H9 (cell line): ENCODE results near the gene TRUB2. TPM values are rescaled to one million over a fixed set of nuclear protein-coding genes. Genes with fewer than 3 reads are reported as not detected.

Source experiments
- DNase-seq: peaks from one replicate; pipeline ENCODE4 v3.0.0-alpha.2; 2017
- H2AFZ ChIP-seq: one replicate; pipeline ENCODE4 v1.6.1; 2013; ENCODE audit warnings: mild to moderate bottlenecking, low read length, control low read depth, moderate library complexity
- H2AK5ac ChIP-seq: 2 replicates; pipeline ENCODE4 v1.6.1; 2013; ENCODE audit warnings: low read length, control low read depth, mixed read lengths; ENCODE audit not compliant: insufficient read length
- H2BK120ac ChIP-seq: one replicate; pipeline ENCODE4 v1.6.1; 2013; ENCODE audit warnings: low read depth, mild to moderate bottlenecking, low read length, control low read depth, inconsistent platforms; ENCODE audit not compliant: poor library complexity, severe bottlenecking
- H2BK12ac ChIP-seq: 2 replicates; pipeline ENCODE4 v1.6.1; 2013; ENCODE audit warnings: low read length, control low read depth, mixed read lengths, low read depth; ENCODE audit not compliant: insufficient read length
- H2BK15ac ChIP-seq: 2 replicates; pipeline ENCODE4 v1.6.1; 2013; ENCODE audit warnings: low read depth, low read length, control low read depth
- H2BK20ac ChIP-seq: one replicate; pipeline ENCODE4 v1.6.1; 2013; ENCODE audit warnings: low read depth, mild to moderate bottlenecking, low read length, control low read depth, inconsistent platforms; ENCODE audit not compliant: poor library complexity, severe bottlenecking
- H2BK5ac ChIP-seq: 2 replicates; pipeline ENCODE4 v1.6.1; 2013; ENCODE audit warnings: low read length, control low read depth, mixed read lengths; ENCODE audit not compliant: insufficient read length
- H3K14ac ChIP-seq: 2 replicates; pipeline ENCODE4 v1.6.1; 2013; ENCODE audit warnings: low read length, control low read depth; ENCODE audit not compliant: insufficient read depth
- H3K18ac ChIP-seq: 2 replicates; pipeline ENCODE4 v1.6.1; 2013; ENCODE audit warnings: low read depth, mild to moderate bottlenecking, mixed read lengths, low read length, control low read depth; ENCODE audit not compliant: insufficient read length
- H3K23ac ChIP-seq: 2 replicates; pipeline ENCODE4 v1.6.1; 2013; ENCODE audit warnings: low read length, control low read depth, mixed read lengths, low read depth; ENCODE audit not compliant: insufficient read length
- H3K23me2 ChIP-seq: 2 replicates; pipeline ENCODE4 v1.6.1; 2013; ENCODE audit warnings: low read depth, mild to moderate bottlenecking, mixed read lengths, low read length, control low read depth; ENCODE audit not compliant: insufficient read length, poor library complexity, severe bottlenecking
- H3K27ac ChIP-seq: 2 replicates; pipeline ENCODE4 v1.5.1; 2013; ENCODE audit warnings: low read length, control low read depth, mixed read lengths, low read depth; ENCODE audit not compliant: insufficient read length
- H3K27me3 ChIP-seq: 2 replicates; pipeline ENCODE4 v1.6.1; 2013; ENCODE audit warnings: low read length, control low read depth, inconsistent platforms; ENCODE audit not compliant: insufficient read depth
- H3K4ac ChIP-seq: 2 replicates; pipeline ENCODE4 v1.6.1; 2013; ENCODE audit warnings: low read depth, mild to moderate bottlenecking, control low read depth, inconsistent platforms, low read length, moderate library complexity
- H3K4me1 ChIP-seq: 2 replicates; pipeline ENCODE4 v1.6.1; 2013; ENCODE audit warnings: low read length, control low read depth, inconsistent platforms; ENCODE audit not compliant: insufficient read depth
- H3K4me2 ChIP-seq: 2 replicates; pipeline ENCODE4 v1.6.1; 2013; ENCODE audit warnings: low read length, control low read depth, mixed read lengths; ENCODE audit not compliant: insufficient read length, insufficient read depth
- H3K56ac ChIP-seq: 2 replicates; pipeline ENCODE4 v1.6.1; 2013; ENCODE audit warnings: low read depth, mild to moderate bottlenecking, mixed read lengths, low read length, control low read depth; ENCODE audit not compliant: insufficient read length
- H3K79me1 ChIP-seq: 2 replicates; pipeline ENCODE4 v1.6.1; 2013; ENCODE audit warnings: low read depth, mild to moderate bottlenecking, moderate library complexity, low read length, control low read depth, inconsistent platforms; ENCODE audit not compliant: insufficient read depth, poor library complexity, severe bottlenecking
- H3K79me2 ChIP-seq: 2 replicates; pipeline ENCODE4 v1.6.1; 2013; ENCODE audit warnings: low read length, control low read depth, inconsistent platforms; ENCODE audit not compliant: insufficient read depth
- H3K9ac ChIP-seq: 2 replicates; pipeline ENCODE4 v1.6.1; 2013; ENCODE audit warnings: low read length, control low read depth, mixed read lengths; ENCODE audit not compliant: insufficient read length; ENCODE audit errors: extremely low read depth
- H3K9me3 ChIP-seq: one replicate; pipeline ENCODE4 v1.6.1; 2013; ENCODE audit warnings: low read depth, low read length, inconsistent platforms; ENCODE audit not compliant: control insufficient read depth
- H3T11ph ChIP-seq: one replicate; pipeline ENCODE4 v1.6.1; 2013; ENCODE audit warnings: mild to moderate bottlenecking, low read length, control low read depth, inconsistent platforms
- H4K20me1 ChIP-seq: one replicate; pipeline ENCODE4 v1.6.1; 2013; ENCODE audit not compliant: control insufficient read depth, insufficient read length, insufficient read depth
- H4K5ac ChIP-seq: 2 replicates; pipeline ENCODE4 v1.6.1; 2013; ENCODE audit warnings: low read depth, mild to moderate bottlenecking, mixed read lengths, low read length, control low read depth; ENCODE audit not compliant: insufficient read length
- H4K8ac ChIP-seq: replicated peaks from 2 replicates; pipeline ENCODE4 v1.6.1; 2013; ENCODE audit warnings: low read length, control low read depth, mixed read lengths, low read depth; ENCODE audit not compliant: insufficient read length
- H4K91ac ChIP-seq: 2 replicates; pipeline ENCODE4 v1.6.1; 2013; ENCODE audit warnings: low read depth, mild to moderate bottlenecking, moderate library complexity, mixed read lengths, low read length, control low read depth; ENCODE audit not compliant: insufficient read length
- H3K27ac Mint-ChIP-seq, 3 experiments: 2 replicates in 2 of 3; 3 replicates in 1 of 3; pipeline ENCODE4 v1.8.0; 2020 to 2021; ENCODE audit warnings: mixed read lengths in 3 of 3, mild to moderate bottlenecking in 1 of 3, moderate library complexity in 1 of 3
- H3K27me3 Mint-ChIP-seq: 2 replicates; pipeline ENCODE4 v1.8.0; 2021; ENCODE audit warnings: low read depth, mild to moderate bottlenecking, moderate library complexity, mixed read lengths
- H3K36me3 Mint-ChIP-seq, 3 experiments: 2 replicates in 2 of 3; 3 replicates in 1 of 3; pipeline ENCODE4 v1.8.0; 2020 to 2021; ENCODE audit warnings: low read depth in 3 of 3, mixed read lengths in 3 of 3; ENCODE audit not compliant: insufficient read depth in 1 of 3
- H3K4me1 Mint-ChIP-seq, 2 experiments: 2 replicates each; pipeline ENCODE4 v1.8.0; 2020; ENCODE audit warnings: mixed read lengths in 2 of 2
- H3K4me3 Mint-ChIP-seq, 2 experiments: 2 replicates in 1 of 2; 3 replicates in 1 of 2; pipeline ENCODE4 v1.8.0; 2020 to 2021; ENCODE audit warnings: mild to moderate bottlenecking in 2 of 2, mixed read lengths in 2 of 2, moderate library complexity in 1 of 2
- H3K9me3 Mint-ChIP-seq, 2 experiments: 2 replicates in 1 of 2; 3 replicates in 1 of 2; pipeline ENCODE4 v1.8.0; 2020; ENCODE audit warnings: mild to moderate bottlenecking in 2 of 2, mixed read lengths in 2 of 2, moderate library complexity in 1 of 2
- CTCF ChIP-seq: fragments of 200-600 bp; sonication (generic); conservative IDR thresholded peaks from 3 replicates; pipeline ENCODE4 v1.8.0; 2021; ENCODE audit warnings: antibody characterized with exemption, mild to moderate bottlenecking
- WGBS: extraction: QIAGEN DNeasy Blood & Tissue Kit; methylation state at CpG from one replicate; pipeline ENCODE4 v1.1.7; 2013; ENCODE audit warnings: missing lambda C conversion rate, low lambda C conversion rate, mixed read lengths; ENCODE audit not compliant: insufficient read length; ENCODE audit errors: extremely low coverage; 5-methylcytosine and 5-hydroxymethylcytosine counted together
- total RNA-seq: library from RNA; stranded (reverse); gene quantifications from 2 replicates; pipeline ENCODE4 v1.2.1, GENCODE V29; 2021

Gene TRUB2
- total RNA-seq, 1 experiment from 2014 or later, result 38.3 TPM

GRCh38 chr9:128293091-128293490 lies 29.2 kb downstream of the TRUB2 start:
- Histone ChIP-seq H2BK5ac (no peak overlapping the region), H3K79me2 (0 out of 2 replicates have a peak, but pooled peaks cover 1% of the 10 kb centered on the region), H2BK20ac (no peak overlapping the region), H4K5ac (no peak overlapping the region), H3K27ac (no peak overlapping the region), H4K91ac (no peak overlapping the region), H2AK5ac (no peak overlapping the region), H3K9ac (no peak overlapping the region), H2BK120ac (no peak overlapping the region), H3K14ac (no peak overlapping the region), H3K4me2 (no peak overlapping the region), H3K4me1 (no peaks in the 10 kb centered on the region), H2BK12ac (no peak overlapping the region), H3K23me2 (no peaks in the 10 kb centered on the region), H3K23ac (no peak overlapping the region), H3T11ph (no peak overlapping the region), H3K18ac (no peak overlapping the region), H3K56ac (no peak overlapping the region), H3K79me1 (no peaks in the 10 kb centered on the region), H2BK15ac (no peak overlapping the region), H2AFZ (no peak overlapping the region), H4K20me1 (no peaks in the 10 kb centered on the region), H3K27me3 (no peaks in the 10 kb centered on the region), H3K9me3 (no peaks in the 10 kb centered on the region), H4K8ac (no peak overlapping the region), H3K4ac (no peak overlapping the region)
- H3K4me1 Mint-ChIP-seq, result peaks cover 2 to 4% of the 10 kb centered on the region in 2 experiments
- no peak overlapping the region for H3K27ac Mint-ChIP-seq
- no peak for TF ChIP-seq CTCF
- no CpG with 5 or more reads among the region's 4 CpGs for WGBS
- no peak overlapping the region for H3K4me3 Mint-ChIP-seq
- DNase-seq, result no peak
- H3K9me3 Mint-ChIP-seq, result no peaks in the 10 kb centered on the region
- H3K36me3 Mint-ChIP-seq, result peaks cover 3 to 11% (median 7%) of the 10 kb centered on the region in 3 experiments; a peak in 5 of 7 replicates
- peaks cover 4% of the 10 kb centered on the region; the same call in 1 of the 2 replicates for H3K27me3 Mint-ChIP-seq
